Esophagus mucosa (tissue), 1 donor: ENCODE results near the gene ASPRV1. TPM values are rescaled to one million over a fixed set of nuclear protein-coding genes. Genes with fewer than 3 reads are reported as not detected.

Source experiments
- total RNA-seq: library from RNA; stranded (reverse); gene quantifications from one replicate; pipeline ENCODE4 v1.2.4, GENCODE V29; 2023
- donor health status: DM: yes; HTN: yes; CAD: no.

ASPRV1 gene
- total RNA-seq, 1 donor from 2014 or later = 0.16 TPM

Other genes with a start within 250 kb of the ASPRV1 start
- gene ANXA4, start 219.5 kb downstream of the ASPRV1 start, total RNA-seq = 71.8 TPM
- gene GMCL1, start 132.0 kb downstream of the ASPRV1 start, total RNA-seq = 9.5 TPM
- 14.7 TPM for gene SNRNP27, start 67.7 kb downstream of the ASPRV1 start, total RNA-seq
- gene MXD1, start 46.5 kb downstream of the ASPRV1 start, total RNA-seq = 155 TPM
- 214 TPM for gene PCBP1, start 125.8 kb upstream of the ASPRV1 start, total RNA-seq
- 4.9 TPM for gene C2orf42, start 229.4 kb upstream of the ASPRV1 start, total RNA-seq